Left ventricle myocardium superior (tissue), 1 donor: ENCODE measurements around the gene GPR62. TPM values are rescaled to one million over a fixed set of nuclear protein-coding genes. Genes with fewer than 3 reads are reported as not detected.

Experiments
- ATAC-seq: fragments of 200-7000 bp; cut with Tn5 transposase; one replicate; pipeline ENCODE4 v1.9.1; 2020; ENCODE audit warnings: mild to moderate bottlenecking, moderate library complexity
- DNase-seq: peaks from one replicate; pipeline ENCODE4 v3.0.0-alpha.2; 2020
- intact Hi-C: fragments of 100-400 bp; cut with micrococcal nuclease; formaldehyde crosslinking; loops from one replicate; pipeline ENCODE4 v1.11.0; 2022
- total RNA-seq: library from RNA; stranded (reverse); fragmentation: NEBNext Ultra II Directional; extraction: Animal tissue kit (Norgen Biotek cat#: 25700); gene quantifications from one replicate; pipeline ENCODE4 v1.2.1, GENCODE V29; 2021
- donor health status: DM: no; HTN: yes; CAD: no; lungs with severe emphysema.

The GPR62 gene
- total RNA-seq, 1 donor from 2014 or later, result 0.15 TPM

GRCh38 chr3:51949121-51949520 is 6.1 kb upstream of the GPR62 start:
- ATAC-seq (no peak), DNase-seq (peak; percentile 10)

GRCh38 chr3:51950899-51951298 is 4.3 kb upstream of the GPR62 start:
- no peak for ATAC-seq
- no peak for DNase-seq
- intact Hi-C loops, result no loop called here

More at GRCh38 chr3:51949121-51949520, 6.1 kb upstream of the GPR62 start:
- intact Hi-C loops, result no loop called here

- intact Hi-C loops, result no loop called here
- DNase-seq, result peak; percentile 2
- ATAC-seq, result no peak
Measured at GRCh38 chr3:51953445-51953844, 1.7 kb upstream of the GPR62 start.

- DNase-seq, result no peak
- ATAC-seq, result no peak
- intact Hi-C loops, result no loop called here
Measured at GRCh38 chr3:51954105-51954504, 1.1 kb upstream of the GPR62 start.

- ATAC-seq, result no peak
- no peak for DNase-seq
- intact Hi-C loops, result no loop called here
Measured at GRCh38 chr3:51954713-51955112, 468 bp upstream of the GPR62 start.

- peak; percentile 77 for DNase-seq
- intact Hi-C loops, result no loop called here
- ATAC-seq, result peak; percentile 83
Measured at GRCh38 chr3:51955893-51956770, 951 bp downstream of the GPR62 start.

- DNase-seq (peak; percentile 19), ATAC-seq (no peak)
- intact Hi-C loops, result no loop called here
Measured at GRCh38 chr3:51957520-51958205, 2.5 kb downstream of the GPR62 start.

- ATAC-seq (no peak), DNase-seq (peak; percentile 22)
- intact Hi-C loops, result no loop called here
Measured at GRCh38 chr3:51958603-51959521, 3.7 kb downstream of the GPR62 start.

- no peak for ATAC-seq
- peak; percentile 20 for DNase-seq
- intact Hi-C loops, result no loop called here
Measured at GRCh38 chr3:51959651-51960050, 4.5 kb downstream of the GPR62 start.

GRCh38 chr3:51960386-51960785 is 5.2 kb downstream of the GPR62 start:
- intact Hi-C loops, result no loop called here
- DNase-seq, result peak; percentile 30
- no peak for ATAC-seq

- DNase-seq, result peak; percentile 25
- ATAC-seq, result no peak
Measured at GRCh38 chr3:51961011-51961410, 5.8 kb downstream of the GPR62 start.

GRCh38 chr3:51961602-51962569 is 6.7 kb downstream of the GPR62 start:
- DNase-seq (peak; percentile 75), ATAC-seq (peak; percentile 81)
- intact Hi-C loops, result no loop called here

More at GRCh38 chr3:51961011-51961410, 5.8 kb downstream of the GPR62 start:
- intact Hi-C loops, result no loop called here

GRCh38 chr3:51962854-51963530 is 7.8 kb downstream of the GPR62 start:
- intact Hi-C loops, result no loop called here
- DNase-seq (peak; percentile 54), ATAC-seq (peak; percentile 8)

GRCh38 chr3:51963951-51964451 is 8.8 kb downstream of the GPR62 start:
- ATAC-seq, result no peak
- peak; percentile 42 for DNase-seq
- intact Hi-C loops, result no loop called here

- intact Hi-C loops, result no loop called here
- DNase-seq, result peak; percentile 18
- no peak for ATAC-seq
Measured at GRCh38 chr3:51964521-51964920, 9.3 kb downstream of the GPR62 start.

- intact Hi-C loops, result no loop called here
- DNase-seq (peak; percentile 23), ATAC-seq (no peak)
Measured at GRCh38 chr3:51966016-51966415, 10.8 kb downstream of the GPR62 start.

- intact Hi-C loops, result no loop called here
- ATAC-seq, result no peak
- peak; percentile 39 for DNase-seq
Measured at GRCh38 chr3:51966486-51966885, 11.3 kb downstream of the GPR62 start.
